ENCODE data around the gene RUNX1. TPM values are rescaled to one million over a fixed set of nuclear protein-coding genes. Genes with fewer than 3 reads are reported as not detected.

Gene RUNX1
- total RNA-seq, 2 experiments from 2014 or later = 49.5 to 58.8 TPM

DNA sequence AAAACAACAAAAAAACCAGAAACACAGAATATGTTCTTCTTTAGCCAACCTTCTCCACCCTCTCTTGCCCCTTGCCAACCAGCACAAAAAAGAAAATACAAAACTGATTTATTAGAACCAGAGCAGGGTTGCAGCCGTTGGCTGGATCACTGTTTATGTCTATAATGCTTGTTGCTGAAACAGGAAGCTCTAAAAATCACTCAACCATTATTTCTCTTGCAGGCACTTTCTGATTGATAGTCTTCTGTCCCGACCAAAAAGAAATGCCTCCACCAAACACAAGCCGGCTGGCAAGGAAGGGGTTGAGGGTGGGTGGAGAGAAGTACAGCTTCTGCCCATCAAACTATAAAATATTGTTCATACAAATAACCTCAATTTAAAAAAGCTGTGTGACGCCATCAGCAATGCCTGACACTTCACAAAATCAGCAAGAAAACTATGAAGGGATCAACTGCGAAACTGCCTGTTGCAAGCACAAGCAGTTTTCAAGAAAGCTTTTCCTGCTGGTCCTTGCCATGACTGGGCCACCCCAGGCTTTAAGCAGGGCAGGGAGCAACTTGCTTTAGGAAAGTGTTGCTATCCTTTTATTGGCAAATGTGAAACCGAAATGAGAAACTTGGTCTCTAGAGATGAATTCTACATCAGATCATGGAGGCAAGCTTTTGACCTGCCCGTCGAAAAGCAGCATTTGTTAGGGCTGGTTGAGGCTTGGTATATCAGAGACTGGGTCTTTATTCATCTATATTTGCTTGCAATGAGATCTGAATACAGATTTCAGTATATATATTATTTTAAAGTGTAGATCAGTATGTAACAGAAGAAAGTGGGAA, 174.2 kb downstream of the RUNX1 start:
- ATAC-seq (no peak), DNase-seq (no peak)
- peaks cover 67% of the 10 kb centered on the region for H3K36me3 Mint-ChIP-seq (ENCODE audit: low read depth)
- intact Hi-C loops (cut with DNase I, micrococcal nuclease) = no loop called here
- CTCF ChIA-PET = interaction anchor here (0.6 kb wide), 2 partner anchors 12 to 61 kb away, joined by 3 read pairs; no protein-coding TSS in a partner anchor
- H3K27ac Mint-ChIP-seq = no peak overlapping the region
- H3K9me3 Mint-ChIP-seq (ENCODE audit: low read depth) = no peaks in the 10 kb centered on the region
- H3K4me3 Mint-ChIP-seq = no peak overlapping the region
- peaks cover 41% of the 10 kb centered on the region for H3K4me1 Mint-ChIP-seq
- H3K27me3 Mint-ChIP-seq = no peaks in the 10 kb centered on the region
- POLR2A ChIA-PET = interaction anchor here (0.7 to 1.1 kb wide), 3 partner anchors 13 to 966 kb away, joined by 4 to 9 read pairs (median 5); no protein-coding TSS in a partner anchor

- ATAC-seq (no peak), DNase-seq (no peak)
- H3K9me3 Mint-ChIP-seq (ENCODE audit: low read depth) = no peaks in the 10 kb centered on the region
- H3K4me3 Mint-ChIP-seq = no peak overlapping the region
- ChIA-PET POLR2A (interaction anchor here (0.6 kb wide), 1 partner anchor 176 kb away, joined by 3 read pairs; no protein-coding TSS in a partner anchor), CTCF (no interaction called here)
- intact Hi-C loops (cut with DNase I, micrococcal nuclease) = no loop called here
- H3K27me3 Mint-ChIP-seq = no peaks in the 10 kb centered on the region
- peaks cover 52% of the 10 kb centered on the region for H3K4me1 Mint-ChIP-seq
- peak overlapping the region; percentile 61 for H3K27ac Mint-ChIP-seq
- peaks cover 63% of the 10 kb centered on the region for H3K36me3 Mint-ChIP-seq (ENCODE audit: low read depth)
Measured at GRCh38 chr21:34871026-34871908, 177.8 kb downstream of the RUNX1 start.

DNA sequence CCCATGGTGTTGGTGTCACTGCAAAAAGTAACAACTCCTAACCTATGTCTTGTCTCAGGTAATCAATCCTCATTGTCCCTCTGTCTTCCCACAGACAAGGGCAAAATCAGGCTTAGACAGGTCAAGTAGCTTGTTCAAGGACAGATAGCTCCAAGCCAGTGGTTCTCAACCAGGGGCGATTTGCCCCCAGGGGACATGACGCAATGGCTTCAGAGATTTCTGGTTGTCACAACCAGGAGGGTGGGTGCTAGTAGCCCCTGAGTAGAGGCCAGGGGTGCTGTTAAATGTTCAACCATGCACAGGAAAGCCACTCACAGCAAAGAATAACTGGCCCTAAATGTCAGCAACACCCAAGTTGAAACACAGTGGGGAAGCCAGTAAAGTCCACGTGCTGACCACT, 178.9 kb downstream of the RUNX1 start:
- peaks cover 64% of the 10 kb centered on the region for H3K36me3 Mint-ChIP-seq (ENCODE audit: low read depth)
- CTCF ChIA-PET = no interaction called here
- intact Hi-C loops (cut with DNase I, micrococcal nuclease) = no loop called here

DNA sequence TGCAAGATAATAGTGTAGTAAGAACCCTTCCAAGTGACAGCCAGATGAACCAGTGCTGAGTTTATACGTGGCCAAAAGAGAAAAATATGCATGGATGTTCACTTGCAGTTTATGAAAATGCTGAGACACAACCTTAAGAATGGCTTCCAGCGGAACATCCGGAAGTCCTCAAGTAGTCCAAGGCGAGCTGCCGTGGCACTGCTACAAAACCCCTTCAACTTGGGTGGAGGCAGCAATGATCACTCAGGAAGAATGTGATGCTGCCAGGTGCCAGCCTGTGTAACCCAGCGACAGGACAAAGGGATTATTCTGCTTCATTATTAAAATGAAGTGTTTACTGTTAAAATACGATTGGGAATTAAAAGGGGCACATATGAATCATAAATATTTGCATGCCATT, 179.6 kb downstream of the RUNX1 start:
- Mint-ChIP-seq H3K9me3 (ENCODE audit: low read depth) (no peaks in the 10 kb centered on the region), H3K4me1 (peaks cover 54% of the 10 kb centered on the region), H3K27ac (no peak overlapping the region), H3K4me3 (no peak overlapping the region), H3K27me3 (no peaks in the 10 kb centered on the region), H3K36me3 (ENCODE audit: low read depth) (peaks cover 65% of the 10 kb centered on the region)
- intact Hi-C loops (cut with DNase I, micrococcal nuclease) = loop anchor here in 1 of 2 experiments (5.0 kb wide), 1 partner anchor 177 kb away; no protein-coding TSS in a partner anchor
- ChIA-PET CTCF (interaction anchor here (0.8 kb wide), 1 partner anchor 201 kb away, joined by 4 read pairs; no protein-coding TSS in a partner anchor), POLR2A (no interaction called here)
- ATAC-seq (no peak), DNase-seq (no peak)

More for the DNA sequence above, 178.9 kb downstream of the RUNX1 start:
- ATAC-seq (no peak), DNase-seq (no peak)
- H3K4me3 Mint-ChIP-seq = no peak overlapping the region
- no peak overlapping the region for H3K27ac Mint-ChIP-seq
- no peaks in the 10 kb centered on the region for H3K27me3 Mint-ChIP-seq
- peaks cover 53% of the 10 kb centered on the region for H3K4me1 Mint-ChIP-seq
- POLR2A ChIA-PET = no interaction called here
- no peaks in the 10 kb centered on the region for H3K9me3 Mint-ChIP-seq (ENCODE audit: low read depth)

GRCh38 chr21:34867785-34868184, 181.3 kb downstream of the RUNX1 start:
- peaks cover 60% of the 10 kb centered on the region for H3K4me1 Mint-ChIP-seq
- peak overlapping the region; percentile 26 for H3K27ac Mint-ChIP-seq
- no peak for DNase-seq
- POLR2A ChIA-PET = interaction anchor here (1.0 to 1.4 kb wide), 3 partner anchors 12 to 22 kb away, joined by 3 to 6 read pairs (median 4); no protein-coding TSS in a partner anchor
- intact Hi-C loops (cut with DNase I, micrococcal nuclease) = loop anchor here in 1 of 2 experiments (5.0 kb wide), 1 partner anchor 175 kb away; no protein-coding TSS in a partner anchor
- ATAC-seq = no peak
- CTCF ChIA-PET = interaction anchor here (0.7 to 1.7 kb wide), 3 partner anchors 9 to 12 kb away, joined by 3 to 6 read pairs (median 4); no protein-coding TSS in a partner anchor
- H3K9me3 Mint-ChIP-seq (ENCODE audit: low read depth) = no peaks in the 10 kb centered on the region
- no peaks in the 10 kb centered on the region for H3K27me3 Mint-ChIP-seq
- peaks cover 64% of the 10 kb centered on the region for H3K36me3 Mint-ChIP-seq (ENCODE audit: low read depth)
- H3K4me3 Mint-ChIP-seq = no peak overlapping the region

GRCh38 chr21:34865400-34866241, 183.5 kb downstream of the RUNX1 start:
- DNase-seq (peak; percentile 69), ATAC-seq (peak; percentile 91)
- Mint-ChIP-seq H3K36me3 (ENCODE audit: low read depth) (peaks cover 77% of the 10 kb centered on the region), H3K9me3 (ENCODE audit: low read depth) (no peaks in the 10 kb centered on the region), H3K4me1 (peaks cover 72% of the 10 kb centered on the region), H3K4me3 (peak overlapping the region; percentile 43), H3K27ac (peak overlapping the region; percentile 76), H3K27me3 (no peaks in the 10 kb centered on the region)
- ChIA-PET CTCF (interaction anchor here (0.8 to 1.2 kb wide), 3 partner anchors 20 to 975 kb away, joined by 3 read pairs; no protein-coding TSS in a partner anchor), POLR2A (interaction anchor here (0.6 to 0.8 kb wide), 2 partner anchors 22 to 53 kb away, joined by 5 to 6 read pairs; no protein-coding TSS in a partner anchor)
- intact Hi-C loops (cut with DNase I, micrococcal nuclease) = loop anchor here (1.0 to 5.0 kb wide), 2 partner anchors 58 to 173 kb away; no protein-coding TSS in a partner anchor

DNA sequence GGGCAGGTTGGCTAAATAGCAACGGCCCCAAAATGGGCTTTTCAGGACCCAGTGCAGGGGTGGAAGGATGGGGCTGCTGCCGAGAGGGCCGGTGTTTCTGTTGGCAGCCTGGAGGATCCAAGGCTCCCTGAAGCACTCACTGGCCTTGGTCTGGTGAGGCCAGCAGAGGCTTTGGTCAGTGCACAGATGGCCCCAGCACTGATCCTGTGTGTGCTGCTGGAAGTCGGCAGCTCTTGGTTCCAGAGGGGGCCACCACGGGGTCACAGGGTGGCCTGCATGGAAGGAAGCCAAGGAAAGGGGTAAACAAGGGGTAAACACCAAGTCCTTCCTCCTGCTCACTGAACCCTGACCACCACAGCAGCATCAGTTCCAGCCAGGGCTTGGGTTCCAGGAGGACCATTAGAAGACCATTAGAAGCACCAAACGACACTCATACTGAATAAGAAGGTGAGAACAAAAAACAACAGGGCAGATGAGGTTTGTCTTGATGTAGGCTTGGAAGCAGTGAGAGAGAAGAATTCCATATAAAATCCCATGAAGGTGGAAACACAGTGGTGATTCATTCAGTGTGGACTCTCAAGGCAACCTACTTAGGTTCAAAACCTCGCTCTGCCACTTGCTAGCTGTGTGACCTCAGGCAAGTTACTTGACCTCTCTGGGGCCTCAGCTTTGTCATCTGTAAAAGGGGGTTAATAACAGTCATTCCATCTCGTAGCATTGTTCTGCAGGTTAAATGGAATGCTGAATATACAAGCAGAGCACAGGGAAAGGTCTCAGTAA, 184.5 kb downstream of the RUNX1 start:
- Mint-ChIP-seq H3K27ac (peak overlapping the region; percentile 76), H3K9me3 (ENCODE audit: low read depth) (no peaks in the 10 kb centered on the region), H3K36me3 (ENCODE audit: low read depth) (peaks cover 76% of the 10 kb centered on the region), H3K27me3 (no peaks in the 10 kb centered on the region), H3K4me3 (no peak overlapping the region), H3K4me1 (peaks cover 77% of the 10 kb centered on the region)
- intact Hi-C loops (cut with DNase I, micrococcal nuclease) = loop anchor here in 1 of 2 experiments (5.0 kb wide), 1 partner anchor 172 kb away; no protein-coding TSS in a partner anchor
- ATAC-seq (no peak), DNase-seq (no peak)
- CTCF ChIA-PET = interaction anchor here (0.8 to 1.2 kb wide), 2 partner anchors 81 to 976 kb away, joined by 3 read pairs; no protein-coding TSS in a partner anchor
- POLR2A ChIA-PET = no interaction called here

DNA sequence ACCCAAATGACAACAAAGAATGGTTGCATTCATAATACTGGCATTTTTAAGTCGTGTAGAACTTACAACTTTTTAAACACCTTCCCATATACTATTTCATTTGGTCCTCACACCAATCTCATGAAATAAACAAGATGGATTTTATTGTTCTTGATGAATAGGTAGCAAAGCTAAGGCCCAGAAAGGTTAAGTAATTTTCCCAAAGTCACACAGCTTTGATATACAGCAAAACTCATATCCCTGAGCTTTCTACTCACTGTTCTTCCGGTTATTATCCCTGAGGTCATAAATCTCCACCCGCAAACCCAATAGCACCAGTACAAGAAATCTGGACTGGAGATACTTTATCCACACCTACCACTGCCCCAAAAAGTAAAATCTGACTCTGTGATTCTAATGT, 186.2 kb downstream of the RUNX1 start:
- DNase-seq = no peak
- Mint-ChIP-seq H3K4me3 (no peak overlapping the region), H3K27me3 (no peaks in the 10 kb centered on the region), H3K9me3 (ENCODE audit: low read depth) (no peaks in the 10 kb centered on the region), H3K27ac (peak overlapping the region; percentile 17), H3K4me1 (peaks cover 63% of the 10 kb centered on the region), H3K36me3 (ENCODE audit: low read depth) (peaks cover 80% of the 10 kb centered on the region)
- CTCF ChIA-PET = interaction anchor here (0.6 to 1.0 kb wide), 5 partner anchors 12 to 1166 kb away, joined by 3 to 4 read pairs (median 3); no protein-coding TSS in a partner anchor
- intact Hi-C loops (cut with DNase I, micrococcal nuclease) = loop anchor here in 1 of 2 experiments (2.0 kb wide), 1 partner anchor 18 kb away; no protein-coding TSS in a partner anchor
- ATAC-seq = no peak
- POLR2A ChIA-PET = no interaction called here

DNA sequence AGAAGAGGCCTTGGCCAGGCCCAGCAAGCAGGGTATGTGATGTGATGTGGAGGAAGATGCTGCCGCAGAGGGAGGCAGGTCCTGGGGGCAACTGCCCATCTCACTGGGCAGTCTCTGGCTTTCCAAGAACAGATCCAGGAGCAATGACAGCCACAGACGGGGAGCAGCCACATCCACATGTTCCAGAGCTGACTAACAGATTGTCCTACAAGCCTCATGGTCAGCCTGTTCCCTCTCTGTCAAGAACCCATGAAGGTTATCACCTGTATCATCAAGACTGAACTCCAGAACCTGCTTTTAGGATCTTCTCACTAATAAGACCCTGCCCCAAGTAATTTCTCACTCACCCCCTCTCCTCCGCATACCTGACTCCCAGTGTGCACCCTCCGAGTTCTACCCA, 187.8 kb downstream of the RUNX1 start:
- POLR2A ChIA-PET = no interaction called here
- ATAC-seq = no peak
- peaks cover 47% of the 10 kb centered on the region for H3K4me1 Mint-ChIP-seq
- intact Hi-C loops (cut with DNase I, micrococcal nuclease) = no loop called here
- peaks cover 84% of the 10 kb centered on the region for H3K36me3 Mint-ChIP-seq (ENCODE audit: low read depth)
- peak overlapping the region; percentile 71 for H3K27ac Mint-ChIP-seq
- no peak overlapping the region for H3K4me3 Mint-ChIP-seq
- H3K9me3 Mint-ChIP-seq (ENCODE audit: low read depth) = no peaks in the 10 kb centered on the region
- DNase-seq = no peak
- CTCF ChIA-PET = no interaction called here
- no peaks in the 10 kb centered on the region for H3K27me3 Mint-ChIP-seq

Data from activated CD4-positive, alpha-beta T cell treated with anti-CD3 and anti-CD28 coated beads for 36 hours (primary cell).